HG03378 (cell line): ENCODE measurements around the gene CANX.
"Not testable (repeated sequence)": the region's sequence is repeated elsewhere in the genome, so short reads cannot be mapped to it uniquely, and the experiment has no call there.

Experiments
- ATAC-seq: cut with Tn5 transposase; IDR thresholded peaks from one replicate; pipeline ENCODE4 v1.9.1; 2021; ENCODE audit warnings: mild to moderate bottlenecking, moderate library complexity; ENCODE audit not compliant: unreplicated experiment

The CANX gene, protein sequence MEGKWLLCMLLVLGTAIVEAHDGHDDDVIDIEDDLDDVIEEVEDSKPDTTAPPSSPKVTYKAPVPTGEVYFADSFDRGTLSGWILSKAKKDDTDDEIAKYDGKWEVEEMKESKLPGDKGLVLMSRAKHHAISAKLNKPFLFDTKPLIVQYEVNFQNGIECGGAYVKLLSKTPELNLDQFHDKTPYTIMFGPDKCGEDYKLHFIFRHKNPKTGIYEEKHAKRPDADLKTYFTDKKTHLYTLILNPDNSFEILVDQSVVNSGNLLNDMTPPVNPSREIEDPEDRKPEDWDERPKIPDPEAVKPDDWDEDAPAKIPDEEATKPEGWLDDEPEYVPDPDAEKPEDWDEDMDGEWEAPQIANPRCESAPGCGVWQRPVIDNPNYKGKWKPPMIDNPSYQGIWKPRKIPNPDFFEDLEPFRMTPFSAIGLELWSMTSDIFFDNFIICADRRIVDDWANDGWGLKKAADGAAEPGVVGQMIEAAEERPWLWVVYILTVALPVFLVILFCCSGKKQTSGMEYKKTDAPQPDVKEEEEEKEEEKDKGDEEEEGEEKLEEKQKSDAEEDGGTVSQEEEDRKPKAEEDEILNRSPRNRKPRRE

DNA sequence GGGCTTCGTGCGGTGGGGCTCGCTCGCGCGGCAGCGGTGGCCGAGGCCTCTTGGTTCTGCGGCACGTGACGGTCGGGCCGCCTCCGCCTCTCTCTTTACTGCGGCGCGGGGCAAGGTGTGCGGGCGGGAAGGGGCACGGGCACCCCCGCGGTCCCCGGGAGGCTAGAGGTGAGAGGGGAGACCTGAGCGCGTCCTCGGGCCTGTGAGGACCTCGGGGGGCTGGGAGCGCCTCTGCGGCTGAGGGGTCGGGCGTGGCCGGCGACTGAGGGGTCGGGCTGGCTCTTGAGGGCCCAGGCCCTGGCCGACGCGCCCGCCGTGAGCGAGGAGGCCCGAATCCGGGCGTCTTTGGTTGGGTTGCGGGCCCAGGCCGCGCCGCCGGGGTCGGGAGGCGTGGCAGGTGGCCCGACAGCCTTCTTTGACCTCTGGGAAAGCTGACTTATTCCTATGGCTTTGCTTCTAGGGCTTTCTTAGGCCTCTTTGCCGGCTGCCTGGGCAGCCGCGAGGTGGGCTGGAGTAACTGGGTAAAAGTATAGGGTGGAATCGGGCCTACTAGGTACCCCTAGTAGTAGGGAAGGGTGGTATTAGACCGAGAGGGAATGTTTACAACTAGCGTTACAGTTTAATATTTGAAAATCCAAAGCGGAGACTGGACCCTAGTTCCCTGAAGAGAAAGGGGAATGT lies at the start of gene CANX:
CANX (plus strand) TSS at position 33 of the 681 bp plus-strand sequence. CDS start 6,715 bp downstream, outside the sequence.
- ATAC-seq, result no peak

DNA sequence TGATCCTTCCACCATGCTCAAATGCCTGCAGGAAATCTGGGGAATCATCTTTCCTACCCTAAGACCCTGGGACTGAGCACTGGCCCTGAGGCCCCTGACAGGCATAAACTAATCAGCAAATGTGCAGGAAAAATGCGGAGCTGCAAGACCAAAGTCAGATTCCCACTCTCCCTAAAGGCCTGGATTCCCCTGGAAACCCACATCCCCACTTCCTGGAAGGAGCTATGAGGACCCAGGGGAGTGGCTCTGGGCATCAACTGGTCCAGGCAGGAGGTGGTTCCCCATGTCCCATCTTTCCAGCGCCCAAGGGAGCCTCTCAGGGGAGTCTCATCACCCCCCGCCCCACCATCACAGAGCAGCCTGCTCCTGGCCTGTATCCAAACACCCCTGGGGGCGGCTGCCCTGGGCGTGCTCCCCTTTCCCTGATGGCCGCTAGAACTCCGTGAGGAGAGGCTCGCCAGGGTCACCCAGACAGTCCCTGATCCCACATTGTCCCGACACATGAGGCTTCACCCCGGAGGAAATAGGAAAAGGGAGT lies 49.5 kb upstream of the CANX start:
- ATAC-seq, result not testable (repeated sequence)

DNA sequence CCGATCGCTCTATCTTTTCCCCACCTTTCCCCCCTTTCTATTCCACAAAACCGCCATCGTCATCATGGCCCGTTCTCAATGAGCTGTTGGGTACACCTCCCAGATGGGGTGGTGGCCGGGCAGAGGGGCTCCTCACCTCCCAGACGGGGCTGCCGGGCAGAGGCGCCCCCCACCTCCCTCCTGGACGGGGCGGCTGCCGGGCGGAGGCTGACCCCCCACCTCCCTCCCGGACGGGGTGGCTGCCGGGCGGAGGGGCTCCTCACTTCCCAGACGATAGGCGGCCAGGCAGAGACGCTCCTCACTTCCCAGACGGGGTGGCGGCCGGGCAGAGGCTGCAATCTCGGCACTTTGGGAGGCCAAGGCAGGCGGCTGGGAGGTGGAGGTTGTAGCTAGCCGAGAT lies 48.5 kb upstream of the CANX start:
- ATAC-seq, result not testable (repeated sequence)

DNA sequence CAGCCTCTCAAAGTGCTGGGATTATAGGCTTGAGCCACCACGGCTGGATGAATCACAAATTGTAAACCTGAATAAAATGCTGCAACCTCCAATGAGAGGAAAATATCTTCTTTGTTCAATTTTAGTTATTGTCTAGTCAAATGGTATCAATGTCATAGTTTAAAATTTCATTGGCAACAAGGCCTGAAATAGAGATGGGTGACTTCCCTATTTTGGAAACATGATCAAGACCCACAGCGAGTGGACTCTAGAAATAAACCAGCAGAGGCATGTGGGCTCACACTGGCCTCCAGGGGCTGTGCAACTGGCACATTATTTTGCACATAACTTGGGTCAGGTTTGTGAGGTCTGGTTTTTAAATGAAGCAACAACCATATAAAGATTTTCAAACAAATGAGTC lies 45.6 kb upstream of the CANX start:
- ATAC-seq, result not testable (repeated sequence)

DNA sequence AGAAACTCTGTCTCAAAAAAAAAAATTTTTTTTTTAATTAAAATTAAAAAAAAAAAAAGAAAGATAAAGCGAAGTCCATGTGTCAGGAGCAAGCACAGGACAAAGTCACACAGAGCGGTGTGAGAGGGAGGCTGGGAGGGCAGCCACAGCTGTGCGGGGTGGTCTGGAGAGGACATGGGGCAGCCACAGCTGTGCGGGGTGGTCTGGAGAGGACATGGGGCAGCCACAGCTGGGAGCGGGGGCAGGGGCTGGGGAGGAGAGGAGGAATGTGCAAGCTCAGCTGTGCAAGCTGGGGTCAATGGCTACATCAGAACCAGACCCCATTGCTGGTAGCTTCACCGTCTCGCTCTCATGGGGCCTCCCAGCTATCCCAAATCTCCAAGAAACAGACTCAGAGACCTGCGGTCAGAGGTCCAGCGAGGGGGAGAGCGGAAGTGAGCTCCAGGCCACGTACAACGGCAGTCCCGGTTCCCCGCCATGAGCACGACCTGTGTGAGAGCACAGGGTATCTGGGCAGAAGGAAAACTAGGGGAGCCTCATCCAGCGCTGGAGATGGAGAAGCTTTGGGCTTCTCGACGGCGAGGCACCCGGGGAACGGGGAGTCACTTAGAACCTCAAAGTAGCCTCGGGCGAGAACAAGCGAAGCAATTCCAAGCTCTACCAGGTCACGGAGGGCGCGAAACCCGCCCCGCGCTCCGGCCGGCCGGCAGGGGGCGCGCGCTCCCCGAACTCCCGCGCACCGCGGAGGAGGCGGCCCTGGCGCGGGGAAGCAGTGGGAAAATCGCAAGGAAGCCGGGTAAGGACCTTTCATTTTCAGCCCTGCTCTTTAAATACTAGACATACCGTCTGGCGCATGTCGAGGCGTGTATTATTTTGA lies 41.2 kb upstream of the CANX start:
- ATAC-seq, result peak; percentile 70

DNA sequence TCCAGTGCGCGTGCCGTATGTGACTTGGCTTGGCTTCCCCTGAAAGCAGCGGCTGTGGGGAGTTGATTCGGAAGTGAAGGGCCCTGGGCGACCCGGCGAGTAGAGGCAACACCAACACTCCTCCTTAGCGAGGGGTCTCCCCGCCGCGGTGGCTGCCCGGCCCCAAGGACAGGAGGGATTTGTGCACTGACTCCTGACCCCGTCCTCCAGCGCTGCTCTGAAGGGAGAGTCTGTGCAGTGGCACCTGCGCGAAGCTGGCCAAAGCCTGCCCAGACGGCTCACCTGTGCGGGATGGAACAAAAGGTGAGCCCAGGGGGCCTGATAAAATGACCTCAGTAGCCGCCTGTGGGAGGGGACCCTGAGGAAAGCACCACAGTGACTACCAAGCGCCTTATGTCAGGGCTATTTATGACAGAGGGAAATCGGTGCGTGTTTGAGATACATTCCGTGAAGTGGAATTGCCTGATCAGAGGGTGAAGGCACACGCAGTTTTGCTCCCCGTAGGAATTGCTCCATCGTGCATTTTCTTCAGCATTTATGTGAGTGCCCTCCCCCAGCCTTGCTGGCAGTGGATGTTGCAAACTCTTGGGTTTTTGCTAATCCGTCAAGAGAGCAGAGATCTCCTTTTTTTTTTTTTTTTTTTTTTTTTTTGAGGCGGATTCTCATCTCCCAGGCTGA lies 40.4 kb upstream of the CANX start:
- ATAC-seq, result peak; percentile 58

DNA sequence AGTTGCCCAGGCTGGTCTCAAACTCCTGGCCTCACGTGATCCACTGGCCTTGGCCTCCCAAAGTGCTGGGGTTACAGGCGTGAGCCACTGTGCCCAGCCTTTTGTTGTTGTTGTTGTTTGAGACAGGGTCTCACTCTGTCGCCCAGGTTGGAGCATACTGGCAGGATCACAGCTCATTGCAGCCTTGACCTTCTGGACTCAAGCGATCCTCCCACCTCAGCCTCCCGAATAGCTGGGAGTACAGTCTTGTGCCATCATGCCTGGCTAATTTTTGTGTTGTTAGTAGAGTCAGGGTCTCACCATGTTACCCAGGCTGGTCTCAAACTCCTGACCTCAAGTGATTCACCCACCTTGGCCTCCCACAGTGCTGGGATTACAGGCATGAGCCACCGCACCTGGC lies 37.1 kb upstream of the CANX start:
- ATAC-seq, result not testable (repeated sequence)

DNA sequence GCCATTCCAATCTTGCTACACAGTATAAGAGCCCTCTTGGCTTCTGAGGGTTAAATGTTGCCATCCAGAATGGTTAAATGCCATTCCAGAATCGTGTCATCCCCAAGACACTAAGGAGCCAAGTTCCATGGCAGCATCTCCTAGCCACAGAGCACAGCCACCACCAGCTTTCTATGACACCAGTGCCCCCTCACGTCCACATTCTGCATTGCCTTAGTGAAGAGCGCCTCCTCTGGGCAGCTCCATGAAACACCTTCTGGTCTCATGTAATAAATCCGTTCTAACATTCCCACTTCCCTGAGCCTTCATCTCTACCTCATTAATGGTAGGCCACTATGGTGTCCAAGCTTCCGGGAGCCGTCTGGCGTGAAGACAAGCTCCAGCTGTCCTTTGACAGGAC lies 30.4 kb upstream of the CANX start:
- ATAC-seq, result no peak

DNA sequence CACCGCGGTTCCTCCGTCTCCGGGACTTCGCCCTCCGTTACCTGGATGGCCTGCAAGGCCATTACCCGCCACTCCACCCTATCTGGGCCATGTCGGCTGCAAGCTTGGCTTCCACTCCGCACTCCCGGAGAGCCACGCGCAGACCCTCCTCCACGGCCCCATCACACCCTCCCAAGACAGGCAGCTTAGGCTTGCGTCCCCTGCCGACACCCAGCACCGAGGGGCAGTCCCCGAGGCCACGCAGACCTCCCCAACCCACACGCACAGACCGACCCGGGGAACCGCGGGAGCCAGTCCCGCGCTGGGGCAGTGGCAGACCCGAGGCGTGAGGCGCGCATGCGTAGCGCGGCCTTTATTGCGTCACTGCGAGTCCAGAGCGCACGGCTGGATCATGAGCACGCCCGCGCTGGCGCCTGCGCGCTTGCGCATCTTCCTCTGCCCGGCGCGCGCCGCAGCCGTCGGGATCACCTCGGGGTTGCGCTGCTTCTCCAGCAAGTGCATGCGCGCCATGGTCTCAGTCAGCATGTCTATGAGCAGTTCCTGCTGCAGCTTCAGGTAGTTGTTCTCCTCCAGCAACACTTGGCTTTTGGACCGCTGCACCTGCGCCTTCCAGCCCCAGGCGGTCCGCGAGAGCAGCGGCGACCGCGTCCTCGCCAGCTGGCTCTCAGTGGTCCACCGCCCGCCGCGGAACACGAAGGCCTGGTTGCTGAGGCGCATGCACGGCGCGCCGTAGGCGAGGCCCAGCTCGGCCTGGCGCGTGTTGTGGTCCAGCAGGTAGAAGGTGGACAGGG lies 20.3 kb upstream of the CANX start:
- peak; percentile 70 for ATAC-seq

DNA sequence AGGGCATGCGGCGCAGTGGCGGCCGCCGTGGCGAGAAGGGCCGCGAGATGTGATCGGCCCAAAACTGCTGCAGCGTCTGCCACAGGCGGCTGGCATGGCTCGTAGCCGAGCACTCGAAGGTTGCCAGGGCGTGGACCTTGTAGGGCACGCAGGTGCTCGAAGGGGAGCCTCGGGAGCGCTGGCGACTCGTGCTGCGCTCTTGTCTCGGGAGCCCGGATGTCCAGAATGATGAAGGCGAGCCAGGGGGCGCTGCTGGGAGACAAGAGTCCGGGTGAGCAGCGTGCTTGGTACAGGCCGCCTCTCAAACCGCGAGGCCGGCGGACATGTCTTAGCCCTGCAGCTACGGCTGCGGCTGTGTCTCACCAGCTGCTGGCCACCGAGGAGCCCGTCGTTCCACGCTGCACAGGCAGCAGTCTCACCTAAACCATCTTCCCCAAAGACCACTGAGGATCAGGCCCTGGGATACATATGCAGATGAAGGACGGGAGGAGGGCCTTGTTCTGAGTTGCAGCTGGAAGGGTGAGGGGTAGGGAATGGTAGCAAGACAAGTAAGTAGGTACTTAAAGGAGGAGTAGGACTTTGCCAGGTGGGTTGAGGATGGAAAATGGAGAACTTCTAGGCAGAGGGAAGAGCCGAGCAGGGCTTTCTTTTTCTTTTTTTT lies 19.6 kb upstream of the CANX start:
- ATAC-seq, result peak; percentile 17

DNA sequence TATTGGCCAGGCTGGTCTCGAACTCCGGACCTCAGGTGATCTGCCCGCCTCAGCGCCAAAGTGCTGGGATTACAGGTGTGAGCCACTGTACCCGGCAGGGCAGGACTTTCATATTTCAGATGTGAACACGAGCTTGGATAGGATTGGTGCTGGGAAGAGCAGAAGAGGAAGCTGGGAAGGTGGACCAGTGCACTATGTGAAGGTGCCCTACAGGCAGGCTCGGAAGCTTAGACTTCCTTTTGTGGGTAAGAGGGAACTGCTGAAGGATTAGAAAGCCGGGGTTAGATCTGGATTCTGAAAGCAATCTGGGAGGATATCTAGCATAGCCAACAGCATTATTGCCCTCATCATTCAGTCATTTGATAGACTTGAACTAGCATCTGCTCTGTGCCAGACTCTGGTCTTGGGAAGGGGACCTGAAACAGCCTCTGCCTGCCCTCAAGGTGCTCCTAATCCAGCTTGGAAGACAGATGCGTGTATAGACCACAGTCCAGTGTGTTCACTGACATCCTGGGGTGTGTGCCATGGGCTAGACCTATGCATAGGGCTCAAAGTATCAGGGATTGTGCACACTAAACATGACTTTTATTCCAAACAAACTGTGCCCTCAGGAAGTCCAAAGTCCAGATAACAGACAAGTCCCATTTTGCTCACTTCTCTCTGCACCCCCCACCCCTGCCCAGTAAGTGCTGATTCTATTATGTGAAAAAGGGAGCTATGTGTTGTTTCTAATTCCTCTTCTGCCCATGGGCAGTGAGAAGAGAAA lies 18.6 kb upstream of the CANX start:
- no peak for ATAC-seq

DNA sequence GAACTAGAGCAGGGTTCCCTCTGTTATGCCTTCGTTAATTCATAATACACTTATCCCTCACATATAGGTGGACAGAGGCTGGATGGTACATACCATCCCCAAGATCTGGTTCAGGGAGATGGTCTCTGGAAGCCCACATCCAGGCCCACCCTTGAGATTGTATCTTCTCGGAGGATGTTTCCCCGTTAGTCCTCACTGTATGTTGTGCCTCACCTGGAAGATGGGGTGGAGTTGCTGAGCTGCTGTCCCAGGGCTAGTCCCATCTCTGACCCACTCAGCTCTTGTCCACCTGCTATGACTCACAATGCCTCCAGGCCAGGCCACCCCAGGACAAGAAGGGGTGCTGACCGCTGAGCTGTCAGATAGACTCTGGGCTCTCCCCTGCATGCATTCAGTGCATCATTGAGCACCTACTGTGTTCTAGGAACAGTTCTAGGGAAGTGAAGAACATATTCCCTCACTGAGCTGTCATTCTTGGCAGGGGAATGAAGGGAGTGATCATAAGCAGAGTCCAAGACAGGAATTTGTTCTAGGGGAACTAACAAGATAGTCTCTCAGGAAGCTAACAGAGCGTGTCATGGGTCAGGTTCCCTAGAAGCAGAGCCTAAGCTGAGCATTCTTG lies 17.9 kb upstream of the CANX start, which contains the start of gene CBY3:
CBY3 (minus strand) TSS at position 255 of the 622 bp plus-strand sequence; CDS start at position 139, 116 bp downstream.
- no peak for ATAC-seq

DNA sequence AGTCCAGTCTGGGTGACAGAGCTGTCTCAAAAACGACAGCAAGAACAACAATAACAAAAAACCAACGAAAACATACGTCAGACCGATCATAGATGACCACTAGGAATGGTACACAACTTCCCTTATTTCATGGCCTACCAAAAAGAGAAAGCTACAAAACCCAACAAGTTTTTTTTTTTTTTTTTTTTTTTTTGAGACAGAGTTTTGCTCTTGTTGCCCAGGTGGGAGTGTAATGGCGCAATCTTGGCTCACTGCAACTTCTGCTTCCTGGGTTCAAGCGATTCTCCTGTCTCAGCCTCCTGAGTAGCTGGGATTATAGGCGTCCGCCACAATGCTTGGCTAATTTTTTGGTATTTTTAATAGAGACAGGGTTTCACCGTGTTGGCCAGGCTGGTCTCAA lies 9.6 kb upstream of the CANX start:
- not testable (repeated sequence) for ATAC-seq

DNA sequence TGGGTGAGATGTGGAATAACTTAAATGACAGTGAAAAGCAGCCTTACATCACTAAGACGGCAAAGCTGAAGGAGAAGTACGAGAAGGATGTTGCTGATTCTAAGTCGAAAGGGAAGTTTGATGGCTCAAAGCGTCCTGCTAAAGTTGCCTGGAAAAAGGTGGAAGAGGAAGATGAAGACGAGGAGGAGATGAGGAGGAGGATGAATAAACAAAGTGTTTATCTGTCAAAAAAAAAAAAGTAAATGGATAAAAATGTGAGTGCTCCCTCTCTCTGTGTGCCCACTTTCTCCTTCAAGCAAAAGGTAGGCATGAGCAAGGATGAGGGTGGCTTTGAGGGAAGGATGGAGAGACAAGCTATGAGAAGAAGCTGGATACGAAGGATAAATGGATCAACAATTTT lies 4.2 kb upstream of the CANX start:
- no peak for ATAC-seq

DNA sequence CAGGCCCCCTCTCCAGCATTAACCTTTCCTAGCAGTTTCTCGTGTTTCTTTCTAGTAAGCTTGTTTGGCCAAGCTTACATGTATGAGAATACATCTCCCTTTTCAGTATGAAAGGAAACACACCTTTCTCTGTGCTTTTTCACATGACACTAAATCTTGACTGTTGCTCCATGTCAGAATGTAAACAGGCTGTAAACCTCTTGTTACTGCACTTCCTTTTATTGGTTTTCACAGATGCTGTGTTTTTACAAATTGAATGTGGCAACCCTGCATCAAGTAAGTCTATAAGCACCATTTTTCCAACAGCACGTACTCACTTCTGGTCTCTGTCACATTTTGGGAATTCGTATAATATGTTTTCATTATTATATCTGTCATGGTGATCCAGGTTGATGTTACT lies 2.2 kb upstream of the CANX start:
- ATAC-seq, result no peak

DNA sequence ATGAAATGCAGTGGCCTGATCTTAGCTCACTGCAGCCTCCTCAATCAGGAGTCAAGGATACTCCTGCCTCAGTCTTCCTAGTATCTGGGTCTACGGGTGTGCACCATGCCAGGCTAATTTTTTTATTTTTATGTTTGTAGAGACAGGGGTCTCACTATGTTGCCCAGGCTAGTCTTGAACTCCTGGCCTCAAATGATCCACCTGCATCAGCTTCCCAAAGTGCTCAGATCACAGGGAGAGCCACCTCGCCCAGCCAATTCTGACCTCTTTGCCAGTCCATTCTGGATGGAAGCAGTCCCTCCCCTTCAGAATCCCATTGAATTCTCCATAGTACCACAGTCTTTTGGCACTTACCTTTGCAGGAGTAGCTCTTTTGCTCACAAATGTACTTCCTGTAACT lies 1.7 kb upstream of the CANX start:
- no peak for ATAC-seq

DNA sequence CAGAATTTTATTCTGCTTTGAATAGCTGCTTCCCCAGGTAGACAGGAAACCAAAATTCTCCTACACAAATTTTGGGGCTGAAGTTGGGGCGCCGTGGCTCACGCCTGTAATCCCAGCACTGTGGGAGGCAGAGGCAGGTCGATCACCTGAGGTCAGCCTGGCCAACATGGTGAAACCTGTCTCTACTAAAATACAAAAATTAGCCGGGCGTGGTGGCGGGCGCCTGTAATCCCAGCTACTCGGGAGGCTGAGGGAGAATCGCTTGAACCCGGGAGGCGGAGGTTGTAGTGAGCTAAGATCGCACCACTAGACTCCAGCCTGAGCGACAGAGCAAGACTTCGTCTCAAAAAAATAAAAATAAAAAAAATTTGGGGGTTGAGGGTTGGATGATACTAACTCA lies 1.2 kb upstream of the CANX start:
- ATAC-seq, result not testable (repeated sequence)
